ENCODE results near the gene ZBTB42.

Gene ZBTB42

GRCh38 chr14:104780513-104781030 lies 20.3 kb upstream of the ZBTB42 start:
- H3K27ac ChIP-seq, result no peak overlapping the region

GRCh38 chr14:104781271-104782077 lies 19.4 kb upstream of the ZBTB42 start:
- Histone ChIP-seq H3K27ac (no peak overlapping the region), H3K4me3 (no peak overlapping the region)

More at GRCh38 chr14:104780513-104781030, 20.3 kb upstream of the ZBTB42 start:
- H3K4me3 ChIP-seq, result no peak overlapping the region

- Histone ChIP-seq H3K4me3 (no peak overlapping the region), H3K27ac (no peak overlapping the region)
Measured at GRCh38 chr14:104782086-104782807, 18.7 kb upstream of the ZBTB42 start.

GRCh38 chr14:104782808-104783139 lies 18.1 kb upstream of the ZBTB42 start:
- Histone ChIP-seq H3K4me3 (no peak overlapping the region), H3K27ac (no peak overlapping the region)

GRCh38 chr14:104783484-104784217 lies 17.2 kb upstream of the ZBTB42 start:
- H3K27ac ChIP-seq, result peak overlapping the region in 4 of 21 experiments; percentile 6 to 28 (median 24)
- H3K4me3 ChIP-seq, result no peak overlapping the region

GRCh38 chr14:104784218-104784568 lies 16.7 kb upstream of the ZBTB42 start:
- Histone ChIP-seq H3K4me3 (no peak overlapping the region), H3K27ac (peak overlapping the region in 5 of 21 experiments; percentile 6 to 28 (median 27))

GRCh38 chr14:104784846-104785707 lies 15.8 kb upstream of the ZBTB42 start:
- peak overlapping the region in 3 of 21 experiments; percentile 9 to 28 (median 21) for H3K27ac ChIP-seq
- no peak overlapping the region for H3K4me3 ChIP-seq

GRCh38 chr14:104785708-104786080 lies 15.2 kb upstream of the ZBTB42 start:
- Histone ChIP-seq H3K4me3 (no peak overlapping the region), H3K27ac (peak overlapping the region in 5 of 21 experiments; percentile 9 to 73 (median 30))

- Histone ChIP-seq H3K27ac (peak overlapping the region in 9 of 21 experiments; percentile 21 to 73 (median 42)), H3K4me3 (no peak overlapping the region)
Measured at GRCh38 chr14:104786091-104786586, 14.8 kb upstream of the ZBTB42 start.

- no peak overlapping the region for H3K4me3 ChIP-seq
- H3K27ac ChIP-seq, result peak overlapping the region in 16 of 21 experiments; percentile 7 to 73 (median 42)
Measured at GRCh38 chr14:104786726-104787675, 13.9 kb upstream of the ZBTB42 start.

GRCh38 chr14:104787736-104788135 lies 13.2 kb upstream of the ZBTB42 start:
- H3K4me3 ChIP-seq, result no peak overlapping the region
- H3K27ac ChIP-seq, result peak overlapping the region in 15 of 21 experiments; percentile 12 to 73 (median 47)

- peak overlapping the region in 14 of 21 experiments; percentile 12 to 73 (median 44) for H3K27ac ChIP-seq
- no peak overlapping the region for H3K4me3 ChIP-seq
Measured at GRCh38 chr14:104788161-104788818, 12.6 kb upstream of the ZBTB42 start.

GRCh38 chr14:104788873-104789663 lies 11.8 kb upstream of the ZBTB42 start:
- Histone ChIP-seq H3K27ac (peak overlapping the region in 4 of 21 experiments; percentile 12 to 50 (median 32)), H3K4me3 (no peak overlapping the region)

- no peak overlapping the region for H3K4me3 ChIP-seq
- no peak overlapping the region for H3K27ac ChIP-seq
Measured at GRCh38 chr14:104789752-104790743, 10.9 kb upstream of the ZBTB42 start.

- Histone ChIP-seq H3K4me3 (no peak overlapping the region), H3K27ac (peak overlapping the region in 2 of 21 experiments; percentile 44 to 55)
Measured at GRCh38 chr14:104791425-104791824, 9.5 kb upstream of the ZBTB42 start.
